22Rv1 (cell line): ENCODE data around the gene RNF182.

Experiments
- ZFX ChIP-seq: fragments of 450-650 bp; IDR thresholded peaks from 2 replicates; pipeline ENCODE4 v1.6.1; 2017; ENCODE audit warnings: antibody characterized with exemption, borderline replicate concordance
- TF ChIP-seq, protein P1 (sequence below): fragments of 450-650 bp; IDR thresholded peaks from 2 replicates; pipeline ENCODE4 v1.5.1; 2017; ENCODE audit warnings: mild to moderate bottlenecking

DNA sequence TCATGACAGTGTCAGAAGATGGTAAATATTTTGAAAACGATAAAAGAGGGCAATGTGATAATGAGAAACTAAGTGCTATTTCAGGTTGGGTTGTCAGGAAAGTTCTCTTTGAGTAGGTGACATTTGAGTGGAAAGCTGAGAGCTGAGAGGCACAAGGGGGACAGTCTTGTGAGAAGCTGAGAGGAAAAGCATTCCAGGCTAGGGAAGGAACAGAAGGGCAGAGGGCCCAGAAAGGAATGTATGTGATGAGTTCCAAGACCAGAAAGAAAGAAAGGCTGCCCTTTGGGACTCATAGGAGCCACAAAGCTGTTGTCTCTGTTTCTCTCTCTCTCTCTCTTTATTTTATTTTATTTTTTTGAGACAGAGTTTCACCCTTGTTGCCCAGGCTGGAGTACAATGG, 7.6 kb upstream of the RNF182 start:
- TF ChIP-seq, protein P1, sequence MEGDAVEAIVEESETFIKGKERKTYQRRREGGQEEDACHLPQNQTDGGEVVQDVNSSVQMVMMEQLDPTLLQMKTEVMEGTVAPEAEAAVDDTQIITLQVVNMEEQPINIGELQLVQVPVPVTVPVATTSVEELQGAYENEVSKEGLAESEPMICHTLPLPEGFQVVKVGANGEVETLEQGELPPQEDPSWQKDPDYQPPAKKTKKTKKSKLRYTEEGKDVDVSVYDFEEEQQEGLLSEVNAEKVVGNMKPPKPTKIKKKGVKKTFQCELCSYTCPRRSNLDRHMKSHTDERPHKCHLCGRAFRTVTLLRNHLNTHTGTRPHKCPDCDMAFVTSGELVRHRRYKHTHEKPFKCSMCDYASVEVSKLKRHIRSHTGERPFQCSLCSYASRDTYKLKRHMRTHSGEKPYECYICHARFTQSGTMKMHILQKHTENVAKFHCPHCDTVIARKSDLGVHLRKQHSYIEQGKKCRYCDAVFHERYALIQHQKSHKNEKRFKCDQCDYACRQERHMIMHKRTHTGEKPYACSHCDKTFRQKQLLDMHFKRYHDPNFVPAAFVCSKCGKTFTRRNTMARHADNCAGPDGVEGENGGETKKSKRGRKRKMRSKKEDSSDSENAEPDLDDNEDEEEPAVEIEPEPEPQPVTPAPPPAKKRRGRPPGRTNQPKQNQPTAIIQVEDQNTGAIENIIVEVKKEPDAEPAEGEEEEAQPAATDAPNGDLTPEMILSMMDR, result no peak
- no peak for TF ChIP-seq ZFX
